ENCODE measurements around the gene RIC8A.

The RIC8A gene

DNA sequence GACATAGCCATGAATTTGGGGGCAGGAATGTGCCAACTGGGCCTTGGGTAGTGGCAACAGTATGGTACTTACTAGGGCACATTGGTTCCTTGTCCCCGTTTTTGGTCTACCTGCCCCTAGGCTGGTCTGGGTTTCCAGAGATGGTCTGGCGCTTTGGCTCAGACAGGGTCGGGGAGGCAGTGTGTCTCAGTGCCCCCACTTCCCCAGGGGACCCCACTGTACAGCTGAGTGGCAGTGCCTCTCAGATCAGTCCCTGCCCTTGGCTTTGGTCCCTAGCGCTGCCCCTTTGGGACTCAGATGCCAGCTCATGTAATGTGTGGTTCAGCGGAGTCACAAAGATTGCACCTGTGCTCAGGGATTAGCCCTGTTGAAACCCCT, 3.3 kb downstream of the RIC8A start:
- Histone ChIP-seq H3K4me2 (ENCODE audit: low read length) (no peak overlapping the region; the same call in 1 of the 2 replicates), H3K9ac (ENCODE audit: low read length) (no peak overlapping the region), H3K4me1 (ENCODE audit: insufficient read depth, low read length, severe bottlenecking) (peaks cover 26% of the 10 kb centered on the region), H3F3A (ENCODE audit: insufficient read depth, low read length) (no peaks in the 10 kb centered on the region), H4K20me1 (ENCODE audit: insufficient read depth, low read length) (no peaks in the 10 kb centered on the region), H3K27me3 (ENCODE audit: insufficient read depth, low read length) (no peaks in the 10 kb centered on the region), H3K4me3 (ENCODE audit: low read depth, low read length, poor library complexity, severe bottlenecking) (no peak overlapping the region), H3K27ac (ENCODE audit: low read depth, low read length, poor library complexity, severe bottlenecking) (no peak overlapping the region), H3K36me3 (ENCODE audit: insufficient read depth, low read length) (peaks cover 62% of the 10 kb centered on the region), H3K9me2 (ENCODE audit: low read depth, low read length) (no peaks in the 10 kb centered on the region), H3K9me3 (ENCODE audit: low read length) (no peaks in the 10 kb centered on the region), H3K79me2 (ENCODE audit: insufficient read depth, low read length) (no peaks in the 10 kb centered on the region), H2AFZ (ENCODE audit: low read length) (no peak overlapping the region)
- no peak for TF ChIP-seq EZH2 (IDR thresholded peaks at IDR 0.05; ENCODE audit: borderline replicate concordance, low read length)
- TF ChIP-seq, protein P1, sequence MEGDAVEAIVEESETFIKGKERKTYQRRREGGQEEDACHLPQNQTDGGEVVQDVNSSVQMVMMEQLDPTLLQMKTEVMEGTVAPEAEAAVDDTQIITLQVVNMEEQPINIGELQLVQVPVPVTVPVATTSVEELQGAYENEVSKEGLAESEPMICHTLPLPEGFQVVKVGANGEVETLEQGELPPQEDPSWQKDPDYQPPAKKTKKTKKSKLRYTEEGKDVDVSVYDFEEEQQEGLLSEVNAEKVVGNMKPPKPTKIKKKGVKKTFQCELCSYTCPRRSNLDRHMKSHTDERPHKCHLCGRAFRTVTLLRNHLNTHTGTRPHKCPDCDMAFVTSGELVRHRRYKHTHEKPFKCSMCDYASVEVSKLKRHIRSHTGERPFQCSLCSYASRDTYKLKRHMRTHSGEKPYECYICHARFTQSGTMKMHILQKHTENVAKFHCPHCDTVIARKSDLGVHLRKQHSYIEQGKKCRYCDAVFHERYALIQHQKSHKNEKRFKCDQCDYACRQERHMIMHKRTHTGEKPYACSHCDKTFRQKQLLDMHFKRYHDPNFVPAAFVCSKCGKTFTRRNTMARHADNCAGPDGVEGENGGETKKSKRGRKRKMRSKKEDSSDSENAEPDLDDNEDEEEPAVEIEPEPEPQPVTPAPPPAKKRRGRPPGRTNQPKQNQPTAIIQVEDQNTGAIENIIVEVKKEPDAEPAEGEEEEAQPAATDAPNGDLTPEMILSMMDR (IDR thresholded peaks at IDR 0.05; ENCODE audit: low read length) = no peak

DNA sequence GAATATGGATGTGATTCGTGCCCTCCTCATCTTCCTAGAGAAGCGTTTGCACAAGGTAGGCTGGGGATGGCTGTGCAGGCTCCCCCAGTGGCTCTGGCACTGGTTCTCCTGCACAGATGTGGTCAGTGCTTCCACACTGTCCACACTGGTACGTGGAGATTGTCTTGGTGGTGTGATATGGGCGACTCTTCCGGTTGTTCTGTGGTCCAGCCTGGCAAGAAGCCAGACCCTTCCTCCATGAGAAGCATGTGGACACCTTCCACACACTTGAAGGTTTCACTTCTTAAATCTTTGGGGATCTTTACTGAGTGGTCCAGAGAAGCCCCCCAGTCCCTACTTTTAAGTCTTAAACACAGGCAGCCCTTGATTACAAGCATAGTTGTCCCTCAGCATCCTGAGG, 3.8 kb downstream of the RIC8A start:
- no peak overlapping the region for H3K4me3 ChIP-seq (ENCODE audit: low read depth, low read length, poor library complexity, severe bottlenecking)
- no peaks in the 10 kb centered on the region for H3K79me2 ChIP-seq (ENCODE audit: insufficient read depth, low read length)
- H3K4me2 ChIP-seq (ENCODE audit: low read length) = no peak overlapping the region
- H4K20me1 ChIP-seq (ENCODE audit: insufficient read depth, low read length) = no peaks in the 10 kb centered on the region
- TF ChIP-seq EZH2 (IDR thresholded peaks at IDR 0.05; ENCODE audit: borderline replicate concordance, low read length) = no peak
- TF ChIP-seq, protein P1 (IDR thresholded peaks at IDR 0.05; ENCODE audit: low read length) = no peak
- H3K27ac ChIP-seq (ENCODE audit: low read depth, low read length, poor library complexity, severe bottlenecking) = no peak overlapping the region
- H3K9me3 ChIP-seq (ENCODE audit: low read length) = no peaks in the 10 kb centered on the region
- no peaks in the 10 kb centered on the region for H3K27me3 ChIP-seq (ENCODE audit: insufficient read depth, low read length)
- peaks cover 67% of the 10 kb centered on the region for H3K36me3 ChIP-seq (ENCODE audit: insufficient read depth, low read length)
- H3K9ac ChIP-seq (ENCODE audit: low read length) = no peak overlapping the region
- H3F3A ChIP-seq (ENCODE audit: insufficient read depth, low read length) = no peaks in the 10 kb centered on the region
- no peak overlapping the region for H2AFZ ChIP-seq (ENCODE audit: low read length)
- no peaks in the 10 kb centered on the region for H3K9me2 ChIP-seq (ENCODE audit: low read depth, low read length)
- peaks cover 21% of the 10 kb centered on the region for H3K4me1 ChIP-seq (ENCODE audit: insufficient read depth, low read length, severe bottlenecking)

DNA sequence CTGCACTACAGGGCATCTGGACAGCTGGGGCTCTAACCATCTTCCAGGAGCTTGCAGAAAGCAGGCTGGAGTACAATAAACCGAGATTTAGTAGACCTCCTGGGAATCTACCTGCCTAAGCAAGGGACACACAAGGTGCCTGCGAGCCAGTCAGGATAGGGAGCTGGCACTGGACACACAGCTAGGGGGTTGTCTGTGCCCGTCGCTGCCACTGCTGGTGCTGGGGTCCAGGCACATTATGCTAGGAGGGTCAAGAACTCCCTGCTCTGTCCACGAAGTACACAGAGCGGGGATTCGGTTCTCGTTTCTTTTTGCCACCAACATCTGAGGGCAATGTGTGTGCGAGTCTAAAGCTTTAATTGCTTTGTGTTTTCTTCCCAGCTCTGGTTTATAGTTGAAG, 4.2 kb downstream of the RIC8A start:
- H3K4me2 ChIP-seq (ENCODE audit: low read length) = no peak overlapping the region
- H2AFZ ChIP-seq (ENCODE audit: low read length) = no peak overlapping the region
- H3K9me3 ChIP-seq (ENCODE audit: low read length) = no peaks in the 10 kb centered on the region
- no peaks in the 10 kb centered on the region for H3F3A ChIP-seq (ENCODE audit: insufficient read depth, low read length)
- no peak overlapping the region for H3K27ac ChIP-seq (ENCODE audit: low read depth, low read length, poor library complexity, severe bottlenecking)
- peaks cover 68% of the 10 kb centered on the region for H3K36me3 ChIP-seq (ENCODE audit: insufficient read depth, low read length)
- no peaks in the 10 kb centered on the region for H3K9me2 ChIP-seq (ENCODE audit: low read depth, low read length)
- no peak for TF ChIP-seq EZH2 (IDR thresholded peaks at IDR 0.05; ENCODE audit: borderline replicate concordance, low read length)
- TF ChIP-seq, protein P1 (IDR thresholded peaks at IDR 0.05; ENCODE audit: low read length) = no peak
- no peak overlapping the region for H3K9ac ChIP-seq (ENCODE audit: low read length)
- no peak overlapping the region for H3K4me3 ChIP-seq (ENCODE audit: low read depth, low read length, poor library complexity, severe bottlenecking)
- H4K20me1 ChIP-seq (ENCODE audit: insufficient read depth, low read length) = no peaks in the 10 kb centered on the region
- H3K27me3 ChIP-seq (ENCODE audit: insufficient read depth, low read length) = no peaks in the 10 kb centered on the region
- no peaks in the 10 kb centered on the region for H3K79me2 ChIP-seq (ENCODE audit: insufficient read depth, low read length)
- H3K4me1 ChIP-seq (ENCODE audit: insufficient read depth, low read length, severe bottlenecking) = peaks cover 16% of the 10 kb centered on the region

Data from OCI-LY1 (cell line).